HCT116 (cell line): ENCODE data around the gene UBE2G2. TPM values are rescaled to one million over a fixed set of nuclear protein-coding genes. Genes with fewer than 3 reads are reported as not detected.

Source experiments
- ATAC-seq: fragments of 200-7000 bp; cut with Tn5 transposase; 2 replicates; pipeline ENCODE4 v1.9.1; 2020; ENCODE audit warnings: mild to moderate bottlenecking, moderate library complexity
- BruUV-seq: library from RNA; stranded (reverse); fragments of 400-500 nt; replicated peaks from 2 replicates; lab custom pipeline; 2021; lab: Mats Ljungman, UMichigan
- CTCF ChIA-PET: fragments of 300-600 bp; sonication (Branson Sonifier 250); formaldehyde crosslinking; loops from one replicate; lab custom pipeline; 2021; ENCODE audit warnings: antibody characterized with exemption; lab: Charles Lee
- POLR2A ChIA-PET: fragments of 300-600, 350-600 bp; sonication (Branson Sonifier 250); formaldehyde crosslinking; loops from one replicate; lab custom pipeline; 2021; ENCODE audit warnings: antibody characterized with exemption; lab: Charles Lee
- RAD21 ChIA-PET, 2 experiments: fragments of 300-600 bp; sonication (Branson Sonifier 250); formaldehyde crosslinking; loops; one replicate each; lab custom pipeline; 2023; ENCODE audit warnings: low total read pairs in 2 of 2; ENCODE audit not compliant: uncharacterized antibody in 2 of 2, unreplicated experiment in 2 of 2, low non-redundant PET in 1 of 2; lab: Charles Lee
- DNase-seq: peaks from one replicate; pipeline ENCODE4 v3.0.0-alpha.2; 2010; ENCODE audit warnings: low read depth, low spot score
- H2AFZ ChIP-seq: fragments of 200-600 bp; shearing (Covaris generic), sonication (generic); 2 replicates; pipeline ENCODE4 v1.6.1; 2017; ENCODE audit warnings: low read depth, mixed run types, mixed read lengths, antibody characterized with exemption, low read length; ENCODE audit not compliant: poor library complexity, severe bottlenecking
- H3K27ac ChIP-seq: 2 replicates; pipeline ENCODE4 v1.5.1; 2012; ENCODE audit warnings: low read depth, low read length
- H3K27me3 ChIP-seq: fragments of 200-600 bp; sonication (generic); 2 replicates; pipeline ENCODE4 v1.6.1; 2016; ENCODE audit warnings: mixed run types, low read length, mixed read lengths; ENCODE audit not compliant: insufficient read depth
- H3K36me3 ChIP-seq, 2 experiments: fragments of 200-500 bp in 1 of 2; fragments of 200-600 bp in 1 of 2; sonication (Bioruptor generic) in 1 of 2; sonication (generic) in 1 of 2; 2 replicates each; pipeline versions ENCODE4 v1.5.1 to v1.6.1; 2014 to 2016; ENCODE audit warnings: low read length in 2 of 2, inconsistent platforms in 1 of 2, mixed read lengths in 1 of 2, mixed run types in 1 of 2; ENCODE audit not compliant: insufficient read depth in 2 of 2, control insufficient read depth in 1 of 2
- H3K4me1 ChIP-seq, 2 experiments: fragments of 200-600 bp in 1 of 2; sonication (generic) in 1 of 2; 2 replicates each; pipeline versions ENCODE4 v1.5.1 to v1.6.1; 2012 to 2017; ENCODE audit warnings: low read length in 2 of 2, inconsistent platforms in 1 of 2, mild to moderate bottlenecking in 1 of 2, mixed read lengths in 1 of 2, mixed run types in 1 of 2, moderate library complexity in 1 of 2; ENCODE audit not compliant: insufficient read depth in 2 of 2, control insufficient read depth in 1 of 2
- H3K4me2 ChIP-seq: fragments of 200-600 bp; sonication (generic); 2 replicates; pipeline ENCODE4 v1.6.1; 2017; ENCODE audit warnings: mixed run types, low read length, mixed read lengths
- H3K4me3 ChIP-seq, 2 experiments: fragments of 200-600 bp in 1 of 2; sonication (generic) in 1 of 2; replicated peaks in 1 of 2; 2 replicates each; pipeline ENCODE4 v1.5.1; 2011 to 2016; ENCODE audit warnings: low read length in 2 of 2, control low read depth in 1 of 2, low read depth in 1 of 2, mild to moderate bottlenecking in 1 of 2, mixed read lengths in 1 of 2, mixed run types in 1 of 2
- H3K79me2 ChIP-seq: fragments of 200-600 bp; sonication (generic); 2 replicates; pipeline ENCODE4 v1.6.1; 2017; ENCODE audit warnings: mild to moderate bottlenecking, mixed run types, low read length, moderate library complexity, mixed read lengths; ENCODE audit not compliant: insufficient read depth
- H3K9ac ChIP-seq: fragments of 200-600 bp; sonication (generic); 2 replicates; pipeline ENCODE4 v1.6.1; 2016; ENCODE audit warnings: low read length, mixed read lengths
- H3K9me2 ChIP-seq: fragments of 200-600 bp; sonication (generic), shearing (Covaris generic); 2 replicates; pipeline ENCODE4 v1.6.1; 2017; ENCODE audit warnings: mixed run types, mild to moderate bottlenecking, moderate library complexity; ENCODE audit not compliant: insufficient read depth
- H3K9me3 ChIP-seq, 2 experiments: fragments of 200-500 bp in 1 of 2; fragments of 200-600 bp in 1 of 2; sonication (Bioruptor generic) in 1 of 2; sonication (generic) in 1 of 2; 2 replicates each; pipeline ENCODE4 v1.6.1; 2014 to 2017; ENCODE audit warnings: low read length in 2 of 2, mixed read lengths in 2 of 2, inconsistent platforms in 1 of 2, low read depth in 1 of 2, mild to moderate bottlenecking in 1 of 2, mixed run types in 1 of 2, moderate library complexity in 1 of 2; ENCODE audit not compliant: control insufficient read depth in 1 of 2, insufficient read depth in 1 of 2
- H4K20me1 ChIP-seq: fragments of 200-600 bp; sonication (generic), shearing (Covaris generic); 2 replicates; pipeline ENCODE4 v1.6.1; 2017; ENCODE audit warnings: mixed run types, mild to moderate bottlenecking, moderate library complexity; ENCODE audit not compliant: insufficient read depth
- CBX3 ChIP-seq: IDR thresholded peaks from 2 replicates; pipeline ENCODE4 v1.6.1; 2012; ENCODE audit warnings: low read depth
- CEBPB ChIP-seq: IDR thresholded peaks from 2 replicates; pipeline ENCODE4 v1.6.1; 2012; ENCODE audit warnings: low read depth
- CTCF ChIP-seq, 3 experiments: fragments of 200-600 bp in 1 of 3; sonication (generic) in 1 of 3; IDR thresholded peaks in 2 of 3; conservative IDR thresholded peaks in 1 of 3; 2 replicates each; pipeline ENCODE4 v1.5.1; 2012 to 2017; ENCODE audit warnings: low read depth in 2 of 3, low read length in 2 of 3, antibody characterized with exemption in 1 of 3, borderline replicate concordance in 1 of 3, control low read depth in 1 of 3, mild to moderate bottlenecking in 1 of 3, mixed read lengths in 1 of 3, mixed run types in 1 of 3, moderate library complexity in 1 of 3; ENCODE audit not compliant: insufficient read depth in 1 of 3
- EGR1 ChIP-seq: IDR thresholded peaks from 2 replicates; pipeline ENCODE4 v1.6.1; 2012; ENCODE audit warnings: low read depth
- EZH2 ChIP-seq: fragments of 200-600 bp; sonication (generic); IDR thresholded peaks from 2 replicates; pipeline ENCODE4 v1.6.1; 2017; ENCODE audit warnings: antibody characterized with exemption, mixed run types
- MAX ChIP-seq: IDR thresholded peaks from 2 replicates; pipeline ENCODE4 v1.6.1; 2012
- SIN3A ChIP-seq: IDR thresholded peaks from 2 replicates; pipeline ENCODE4 v1.6.1; 2012; ENCODE audit warnings: low read depth
- TCF7L2 ChIP-seq: IDR thresholded peaks from 2 replicates; pipeline ENCODE4 v1.7.0; 2011; ENCODE audit warnings: borderline replicate concordance, inconsistent platforms; ENCODE audit not compliant: insufficient read depth, insufficient read length; ENCODE audit errors: extremely low read depth
- ZBTB33 ChIP-seq: IDR thresholded peaks from 2 replicates; pipeline ENCODE4 v1.6.1; 2011; ENCODE audit warnings: mild to moderate bottlenecking, low read length, moderate library complexity; ENCODE audit not compliant: insufficient replicate concordance; ENCODE audit errors: extremely low read depth
- ZFX ChIP-seq: fragments of 450-650 bp; IDR thresholded peaks from 2 replicates; pipeline ENCODE4 v1.6.1; 2017
- ZNF274 ChIP-seq: fragments of 200-500 bp; sonication (Bioruptor generic); IDR thresholded peaks from 2 replicates; pipeline ENCODE4 v1.6.1; 2014; ENCODE audit warnings: mild to moderate bottlenecking, low read depth, low read length, inconsistent platforms
- intact Hi-C: fragments of 100-400 bp; cut with micrococcal nuclease; formaldehyde crosslinking; loops from 2 replicates; pipeline ENCODE4 v1.10.0; 2022
- total RNA-seq: library from RNA; stranded (reverse); gene quantifications from one replicate; pipeline ENCODE4 v1.2.1, GENCODE V29; 2021; ENCODE audit not compliant: unreplicated experiment

UBE2G2 gene
- total RNA-seq, 1 experiment from 2014 or later: 86.5 TPM

GRCh38 chr21:44728716-44729115, 72.9 kb downstream of the UBE2G2 start (continued):
- TF ChIP-seq ZBTB33 (no peak), CBX3 (no peak), CTCF (IDR thresholded peaks at IDR 0.05 in 2 of 3, conservative IDR thresholded peaks at IDR 0.05 in 1 of 3; ENCODE audit: borderline replicate concordance in 1 of 3, insufficient read depth in 1 of 3, low read depth in 2 of 3, low read length in 2 of 3) (no peak)

GRCh38 chr21:44727757-44728156, 73.9 kb downstream of the UBE2G2 start:
- H3K27ac ChIP-seq: no peak overlapping the region
- no peaks in the 10 kb centered on the region for H3K27me3 ChIP-seq
- H3K9ac ChIP-seq: no peak overlapping the region
- intact Hi-C loops: no loop called here
- H3K79me2 ChIP-seq: no peaks in the 10 kb centered on the region
- ChIA-PET RAD21 (no interaction called here), POLR2A (no interaction called here), CTCF (interaction anchor here (0.7 kb wide), 1 partner anchor 15 kb away, joined by 7 read pairs; no protein-coding TSS in a partner anchor)
- no TSS peak for BruUV-seq
- no peak overlapping the region for H3K4me3 ChIP-seq
- H4K20me1 ChIP-seq: no peaks in the 10 kb centered on the region
- no peak for TF ChIP-seq CTCF (IDR thresholded peaks at IDR 0.05 in 2 of 3, conservative IDR thresholded peaks at IDR 0.05 in 1 of 3; ENCODE audit: borderline replicate concordance in 1 of 3, insufficient read depth in 1 of 3, low read depth in 2 of 3, low read length in 2 of 3)
- no peak for TF ChIP-seq CEBPB
- no peak for TF ChIP-seq ZNF274
- no peak for TF ChIP-seq CBX3
- no peak for TF ChIP-seq ZFX
- no peak for TF ChIP-seq SIN3A
- TF ChIP-seq MAX: no peak
- TF ChIP-seq EZH2: no peak
- TF ChIP-seq TCF7L2: no peak
- no peak for TF ChIP-seq EGR1
- no peaks in the 10 kb centered on the region for H3K36me3 ChIP-seq
- DNase-seq: no peak
- no peak overlapping the region for H3K4me2 ChIP-seq
- no peak for ATAC-seq
- H3K4me1 ChIP-seq: no peaks in the 10 kb centered on the region
- H3K9me2 ChIP-seq: no peaks in the 10 kb centered on the region
- H3K9me3 ChIP-seq: no peaks in the 10 kb centered on the region
- no peak overlapping the region for H2AFZ ChIP-seq
